CD4-positive, alpha-beta memory T cell (primary cell): ENCODE results near the gene PHLDB1. TPM values are rescaled to one million over a fixed set of nuclear protein-coding genes. Genes with fewer than 3 reads are reported as not detected.
"Not testable (repeated sequence)": the region's sequence is repeated elsewhere in the genome, so short reads cannot be mapped to it uniquely, and the experiment has no call there.

Experiments used
- CTCF ChIA-PET: fragments of 350-600 bp; sonication (Branson Sonifier 250); formaldehyde crosslinking; loops from one replicate; lab custom pipeline; 2021; ENCODE audit warnings: inconsistent platforms; ENCODE audit not compliant: partially characterized antibody; lab: Charles Lee
- POLR2A ChIA-PET: fragments of 350-600 bp; sonication (Branson Sonifier 250); formaldehyde crosslinking; loops from one replicate; lab custom pipeline; 2021; ENCODE audit not compliant: partially characterized antibody; lab: Charles Lee
- DNase-seq, 5 donors: peaks; one replicate each; pipeline versions ENCODE4 v3.0.0 to v3.0.0-alpha.2; 2020 to 2022; ENCODE audit warnings: mixed read lengths in 1 of 5
- H3K27ac ChIP-seq: one replicate; pipeline ENCODE4 v1.7.0; 2013; ENCODE audit warnings: low read depth, low read length
- H3K27me3 ChIP-seq: 2 replicates; pipeline ENCODE4 v1.7.0; 2013; ENCODE audit warnings: mild to moderate bottlenecking, low read length, moderate library complexity; ENCODE audit not compliant: insufficient read depth
- H3K36me3 ChIP-seq: 2 replicates; pipeline ENCODE4 v1.7.0; 2013; ENCODE audit warnings: mild to moderate bottlenecking, low read length, moderate library complexity; ENCODE audit not compliant: insufficient read depth
- H3K4me1 ChIP-seq: 2 replicates; pipeline ENCODE4 v1.7.0; 2013; ENCODE audit warnings: mild to moderate bottlenecking, low read length, moderate library complexity; ENCODE audit not compliant: insufficient read depth
- H3K4me3 ChIP-seq, 2 donors: one replicate each; pipeline ENCODE4 v1.7.0; 2013; ENCODE audit warnings: low read length in 2 of 2, mild to moderate bottlenecking in 1 of 2
- H3K9me3 ChIP-seq, 2 donors: one replicate each; pipeline ENCODE4 v1.7.0; 2013; ENCODE audit warnings: low read length in 2 of 2, control low read depth in 1 of 2; ENCODE audit not compliant: control insufficient read depth in 1 of 2
- H3K27ac Mint-ChIP-seq, 7 donors: one replicate each; pipeline ENCODE4 v1.8.0; 2020 to 2021; ENCODE audit warnings: mixed read lengths in 7 of 7, mild to moderate bottlenecking in 6 of 7, inconsistent platforms in 3 of 7, moderate library complexity in 3 of 7
- H3K27me3 Mint-ChIP-seq, 2 donors: one replicate each; pipeline ENCODE4 v1.8.0; 2020 to 2021; ENCODE audit warnings: mixed read lengths in 2 of 2
- H3K36me3 Mint-ChIP-seq, 2 donors: one replicate each; pipeline ENCODE4 v1.8.0; 2020 to 2021; ENCODE audit warnings: mixed read lengths in 2 of 2, inconsistent platforms in 1 of 2, mild to moderate bottlenecking in 1 of 2
- H3K4me1 Mint-ChIP-seq, 4 donors: one replicate each; pipeline ENCODE4 v1.8.0; 2020 to 2021; ENCODE audit warnings: mixed read lengths in 4 of 4, mild to moderate bottlenecking in 1 of 4
- H3K4me3 Mint-ChIP-seq, 8 donors: one replicate each; pipeline ENCODE4 v1.8.0; 2020 to 2021; ENCODE audit warnings: mixed read lengths in 8 of 8, mild to moderate bottlenecking in 7 of 8, moderate library complexity in 6 of 8, inconsistent platforms in 3 of 8
- H3K9me3 Mint-ChIP-seq, 8 donors: one replicate each; pipeline ENCODE4 v1.8.0; 2020 to 2021; ENCODE audit warnings: mixed read lengths in 8 of 8, mild to moderate bottlenecking in 5 of 8, inconsistent platforms in 3 of 8, moderate library complexity in 1 of 8
- intact Hi-C: fragments of 100-400 bp; cut with micrococcal nuclease; formaldehyde crosslinking; loops from one replicate; pipeline ENCODE4 v1.15.1; 2023
- polyA plus RNA-seq, 2 donors: library from polyadenylated mRNA; unstranded; fragments of 300-500 nt; fragmentation: Illumina TruSeq; gene quantifications; one replicate each; pipeline ENCODE4 v1.2.3, GENCODE V29; 2021
- total RNA-seq, 2 experiments: library from RNA; stranded (reverse); gene quantifications; one replicate each; pipeline ENCODE4 v1.2.3, GENCODE V29; 2021

PHLDB1 gene
- total and polyA plus RNA-seq, 4 experiments from 2014 or later, result 0.34 to 3.9 (median 2.1) TPM

- POLR2A ChIA-PET, result no interaction called here
- Mint-ChIP-seq H3K4me3 (no peak overlapping the region), H3K27me3 (peaks cover 2 to 3% of the 10 kb centered on the region in 2 donors), H3K9me3 (peaks cover 0 to 4% (median 0%) of the 10 kb centered on the region in 8 donors), H3K27ac (no peak overlapping the region), H3K4me1 (peaks cover 0 to 3% (median under 1%) of the 10 kb centered on the region in 4 donors), H3K36me3 (no peaks in the 10 kb centered on the region)
- Histone ChIP-seq H3K36me3 (no peaks in the 10 kb centered on the region), H3K4me3 (no peak overlapping the region), H3K27me3 (no peaks in the 10 kb centered on the region), H3K4me1 (no peaks in the 10 kb centered on the region), H3K9me3 (no peaks in the 10 kb centered on the region), H3K27ac (no peak overlapping the region)
- DNase-seq, result no peak
- CTCF ChIA-PET, result no interaction called here
- intact Hi-C loops, result no loop called here
Observed at GRCh38 chr11:118682372-118682771, 75.0 kb downstream of the PHLDB1 start.

GRCh38 chr11:118682939-118683338 lies 75.5 kb downstream of the PHLDB1 start:
- H3K27ac ChIP-seq, H3K36me3 ChIP-seq, DNase-seq, H3K4me3 Mint-ChIP-seq, H3K9me3 ChIP-seq, intact Hi-C loops, H3K4me3 ChIP-seq, H3K4me1 Mint-ChIP-seq, CTCF ChIA-PET, H3K27me3 Mint-ChIP-seq, POLR2A ChIA-PET, H3K4me1 ChIP-seq, H3K9me3 Mint-ChIP-seq, H3K27me3 ChIP-seq, H3K36me3 Mint-ChIP-seq, H3K27ac Mint-ChIP-seq: not testable (repeated sequence)

- no peaks in the 10 kb centered on the region for H3K9me3 Mint-ChIP-seq
- Histone ChIP-seq H3K27me3 (no peaks in the 10 kb centered on the region), H3K4me3 (no peak overlapping the region), H3K4me1 (no peaks in the 10 kb centered on the region), H3K27ac (no peak overlapping the region), H3K36me3 (no peaks in the 10 kb centered on the region), H3K9me3 (no peaks in the 10 kb centered on the region)
- intact Hi-C loops, result no loop called here
- H3K27me3 Mint-ChIP-seq, result peaks cover 2 to 3% of the 10 kb centered on the region in 2 donors
- H3K4me3 Mint-ChIP-seq, result no peak overlapping the region
- H3K4me1 Mint-ChIP-seq, result peaks cover 5 to 17% (median 8%) of the 10 kb centered on the region in 4 donors
- ChIA-PET POLR2A (interaction anchor here (0.6 kb wide), 1 partner anchor 74 kb away, joined by 4 read pairs; no protein-coding TSS in a partner anchor), CTCF (interaction anchor here (0.6 to 12.6 kb wide), 3 partner anchors 9 to 202 kb away, joined by 3 to 149 read pairs (median 3); partner anchors contain the start of gene DDX6)
- DNase-seq, result no peak
- H3K36me3 Mint-ChIP-seq, result no peaks in the 10 kb centered on the region
- no peak overlapping the region for H3K27ac Mint-ChIP-seq
Observed at GRCh38 chr11:118684187-118684586, 76.8 kb downstream of the PHLDB1 start.

- intact Hi-C loops, result no loop called here
- no peak for DNase-seq
- no peak overlapping the region for H3K27ac ChIP-seq
- H3K36me3 ChIP-seq, result no peaks in the 10 kb centered on the region
- no peak overlapping the region for H3K4me3 ChIP-seq
- H3K27ac Mint-ChIP-seq, result peak overlapping the region in 4 of 7 donors; percentile 8 to 74 (median 34)
- H3K4me3 Mint-ChIP-seq, result peak overlapping the region in 1 of 8 donors; percentile 53
- peaks cover 0 to 3% of the 10 kb centered on the region in 2 donors for H3K27me3 Mint-ChIP-seq
- peaks cover 25 to 47% (median 33%) of the 10 kb centered on the region in 4 donors for H3K4me1 Mint-ChIP-seq
- H3K9me3 Mint-ChIP-seq, result no peaks in the 10 kb centered on the region
- H3K9me3 ChIP-seq, result no peaks in the 10 kb centered on the region
- no peaks in the 10 kb centered on the region for H3K27me3 ChIP-seq
- ChIA-PET POLR2A (interaction anchor here (1.1 to 7.1 kb wide), 2 partner anchors 103 to 189 kb away, joined by 5 to 99 read pairs; partner anchors contain the start of gene DDX6), CTCF (interaction anchor here (0.6 to 12.6 kb wide), 6 partner anchors 8 to 268 kb away, joined by 3 to 149 read pairs (median 14); partner anchors contain the start of genes DDX6, TREH and UPK2)
- H3K36me3 Mint-ChIP-seq, result no peaks in the 10 kb centered on the region
- H3K4me1 ChIP-seq, result peaks cover 30% of the 10 kb centered on the region
Observed at GRCh38 chr11:118687906-118688305, 80.5 kb downstream of the PHLDB1 start.

GRCh38 chr11:118688339-118688738 lies 80.9 kb downstream of the PHLDB1 start:
- H3K27me3 Mint-ChIP-seq, H3K27me3 ChIP-seq, H3K36me3 ChIP-seq, intact Hi-C loops, H3K9me3 Mint-ChIP-seq, H3K4me3 ChIP-seq, H3K9me3 ChIP-seq, H3K36me3 Mint-ChIP-seq, H3K27ac ChIP-seq: not testable (repeated sequence)
- peak in 4 of 5 donors; percentile 30 to 60 (median 48) for DNase-seq
- Mint-ChIP-seq H3K4me3 (peak overlapping the region in 7 of 8 donors; percentile 5 to 55 (median 39)), H3K4me1 (peaks cover 30 to 51% (median 37%) of the 10 kb centered on the region in 4 donors), H3K27ac (peak overlapping the region; percentile 8 to 83 (median 73))
- ChIA-PET CTCF (interaction anchor here (0.6 to 12.6 kb wide), 11 partner anchors 8 to 268 kb away, joined by 3 to 149 read pairs (median 18); partner anchors contain the start of genes CXCR5, DDX6, TREH and UPK2), POLR2A (interaction anchor here (0.8 to 7.1 kb wide), 5 partner anchors 11 to 242 kb away, joined by 3 to 99 read pairs (median 5); partner anchors contain the start of genes CXCR5 and DDX6)
- H3K4me1 ChIP-seq, result peaks cover 34% of the 10 kb centered on the region

- ChIA-PET POLR2A (interaction anchor here (0.8 to 7.1 kb wide), 7 partner anchors 11 to 241 kb away, joined by 3 to 99 read pairs (median 5); partner anchors contain the start of genes CXCR5 and DDX6), CTCF (interaction anchor here (0.9 to 12.6 kb wide), 30 partner anchors 9 to 267 kb away, joined by 3 to 149 read pairs (median 4); partner anchors contain the start of genes CXCR5, DDX6, TREH and UPK2)
- Mint-ChIP-seq H3K36me3 (no peaks in the 10 kb centered on the region), H3K4me3 (peak overlapping the region in 2 of 8 donors; percentile 38 to 39), H3K4me1 (peaks cover 33 to 58% (median 42%) of the 10 kb centered on the region in 4 donors), H3K27me3 (peaks cover 0 to 3% of the 10 kb centered on the region in 2 donors), H3K27ac (no peak overlapping the region), H3K9me3 (no peaks in the 10 kb centered on the region)
- Histone ChIP-seq H3K9me3 (no peaks in the 10 kb centered on the region), H3K27ac (no peak overlapping the region), H3K4me1 (peaks cover 40% of the 10 kb centered on the region), H3K36me3 (no peaks in the 10 kb centered on the region), H3K27me3 (no peaks in the 10 kb centered on the region), H3K4me3 (no peak overlapping the region)
- intact Hi-C loops, result no loop called here
- DNase-seq, result no peak
Observed at GRCh38 chr11:118688851-118689502, 81.6 kb downstream of the PHLDB1 start.

- H3K4me1 Mint-ChIP-seq, result peaks cover 33 to 62% (median 45%) of the 10 kb centered on the region in 4 donors
- DNase-seq, result no peak
- no peak overlapping the region for H3K4me3 Mint-ChIP-seq
- ChIA-PET POLR2A (interaction anchor here (0.8 to 8.7 kb wide), 17 partner anchors 10 to 329 kb away, joined by 3 to 99 read pairs (median 4); partner anchors contain the start of genes CXCR5, DDX6, RPS25 and TRAPPC4), CTCF (interaction anchor here (0.7 to 12.6 kb wide), 48 partner anchors 8 to 267 kb away, joined by 3 to 149 read pairs (median 4); partner anchors contain the start of genes CXCR5, DDX6 and UPK2)
- intact Hi-C loops, result no loop called here
- H3K27ac Mint-ChIP-seq, result no peak overlapping the region
- H3K27me3 ChIP-seq, result no peaks in the 10 kb centered on the region
- H3K4me1 ChIP-seq, result peaks cover 45% of the 10 kb centered on the region
- no peak overlapping the region for H3K27ac ChIP-seq
- H3K27me3 Mint-ChIP-seq, result peaks cover 0 to 3% of the 10 kb centered on the region in 2 donors
- no peak overlapping the region for H3K4me3 ChIP-seq
- H3K9me3 ChIP-seq, result no peaks in the 10 kb centered on the region
- H3K36me3 ChIP-seq, result no peaks in the 10 kb centered on the region
- no peaks in the 10 kb centered on the region for H3K36me3 Mint-ChIP-seq
- H3K9me3 Mint-ChIP-seq, result peaks cover 0 to under 1% (median 0%) of the 10 kb centered on the region in 8 donors
Observed at GRCh38 chr11:118689503-118689851, 82.1 kb downstream of the PHLDB1 start.
